ENCODE measurements around the gene ACSF3.

Gene ACSF3

DNA sequence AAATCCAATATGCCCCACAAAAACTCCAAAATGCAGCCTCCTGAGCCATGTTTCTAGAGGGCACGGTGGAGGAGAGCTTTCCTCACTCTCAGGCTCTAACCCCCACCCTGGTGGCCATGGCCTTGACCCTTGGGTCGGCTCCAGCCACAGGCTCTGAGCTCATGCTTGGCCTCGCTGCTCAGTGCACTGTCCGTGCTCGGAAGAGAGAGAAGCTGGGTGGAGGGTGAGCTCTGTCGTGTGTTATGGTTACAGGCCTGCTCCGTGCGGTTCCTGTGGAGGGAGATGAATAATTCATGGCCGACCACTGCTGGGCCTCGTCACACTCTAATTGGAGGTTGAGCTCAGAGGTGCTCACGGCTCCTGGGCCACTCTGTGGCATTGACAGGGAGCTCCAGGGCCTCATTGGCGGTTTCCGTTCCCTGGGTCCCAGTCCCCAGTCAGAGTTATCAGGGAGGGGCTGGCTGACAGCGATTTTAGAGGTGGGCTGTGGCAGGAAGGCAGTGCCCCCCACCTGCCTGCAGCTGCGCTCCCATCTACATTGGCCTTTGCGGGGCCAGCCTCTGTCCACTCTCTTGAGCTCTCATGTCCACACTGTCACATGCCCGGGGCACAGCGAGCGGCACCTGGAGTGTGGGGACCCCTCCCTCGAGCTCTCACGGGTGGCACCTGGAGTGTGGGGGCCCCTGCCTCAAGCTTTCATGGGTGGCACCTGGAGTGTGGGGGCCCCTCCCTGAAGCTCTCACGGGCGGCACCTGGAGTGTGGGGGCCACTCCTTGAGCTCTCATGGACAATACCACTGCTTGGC, 24.9 kb downstream of the ACSF3 start:
- in situ Hi-C loops (cut with MboI; ENCODE audit: low sequenced_read_pairs), result no loop called here
- no peaks in the 10 kb centered on the region for H3K9me3 ChIP-seq
- no peaks in the 10 kb centered on the region for H3K4me1 ChIP-seq
- H3K4me3 ChIP-seq, result no peak overlapping the region
- peaks cover 7% of the 10 kb centered on the region for H3K36me3 ChIP-seq (replicated peaks)
- DNase-seq (ENCODE audit: low spot score in 2 of 2), result no peak
- H3K27me3 ChIP-seq (ENCODE audit: low read depth), result no peaks in the 10 kb centered on the region

DNA sequence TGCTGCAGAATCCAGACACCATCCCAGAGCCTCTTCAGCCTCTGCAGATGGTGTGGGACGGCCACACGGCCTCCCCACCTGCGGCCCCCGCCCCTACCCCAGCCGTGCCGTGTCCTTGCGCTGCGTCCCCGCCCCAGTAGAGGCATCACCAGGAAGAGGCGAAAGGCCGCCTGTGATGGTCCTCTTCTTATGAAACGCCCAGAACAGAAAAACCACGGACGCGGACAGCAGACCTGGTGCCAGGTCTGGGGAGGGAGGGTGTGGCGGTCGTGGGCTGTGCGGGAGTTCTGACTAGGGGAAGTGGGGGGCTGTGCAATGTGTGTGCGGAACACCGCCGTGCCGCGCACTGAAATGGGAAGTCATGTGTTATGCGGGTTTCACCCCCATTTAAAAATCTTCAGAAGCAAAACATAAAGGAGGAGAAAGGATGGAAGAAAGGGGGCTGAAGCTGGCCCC, 25.5 kb downstream of the ACSF3 start:
- Histone ChIP-seq H3K27me3 (ENCODE audit: low read depth) (no peaks in the 10 kb centered on the region), H3K4me1 (no peaks in the 10 kb centered on the region), H3K4me3 (no peak overlapping the region), H3K9me3 (no peaks in the 10 kb centered on the region), H3K36me3 (replicated peaks) (peaks cover 7% of the 10 kb centered on the region)
- in situ Hi-C loops (cut with MboI; ENCODE audit: low sequenced_read_pairs), result no loop called here
- DNase-seq (ENCODE audit: low spot score in 2 of 2), result no peak

DNA sequence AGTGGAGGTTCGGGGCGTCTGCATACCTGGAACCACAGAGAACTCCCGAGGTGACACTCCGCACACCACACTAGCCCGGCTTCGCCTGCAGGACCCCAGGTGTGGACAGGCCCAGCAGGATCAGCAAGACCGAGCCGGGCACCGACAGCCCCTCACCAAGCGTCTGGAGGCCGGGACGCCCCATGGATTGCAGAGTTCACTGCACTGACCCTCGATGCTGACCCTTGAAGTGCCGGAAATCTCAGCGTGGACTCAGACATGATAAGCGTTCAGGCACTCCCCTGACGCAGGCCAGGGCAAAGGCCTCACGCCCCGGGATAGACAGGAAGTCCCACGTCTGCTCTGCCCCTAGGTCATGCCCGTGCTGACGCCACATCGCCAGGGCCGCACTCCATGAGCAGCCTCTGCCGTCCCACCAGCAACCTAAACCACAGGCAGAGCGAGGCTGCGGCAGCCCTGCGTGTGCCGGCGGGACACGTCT, 26.0 kb downstream of the ACSF3 start:
- Histone ChIP-seq H3K4me3 (no peak overlapping the region), H3K9me3 (no peaks in the 10 kb centered on the region), H3K4me1 (no peaks in the 10 kb centered on the region), H3K27me3 (ENCODE audit: low read depth) (no peaks in the 10 kb centered on the region), H3K36me3 (replicated peaks) (peaks cover 2% of the 10 kb centered on the region)
- no peak for DNase-seq (ENCODE audit: low spot score in 2 of 2)
- in situ Hi-C loops (cut with MboI; ENCODE audit: low sequenced_read_pairs), result no loop called here

DNA sequence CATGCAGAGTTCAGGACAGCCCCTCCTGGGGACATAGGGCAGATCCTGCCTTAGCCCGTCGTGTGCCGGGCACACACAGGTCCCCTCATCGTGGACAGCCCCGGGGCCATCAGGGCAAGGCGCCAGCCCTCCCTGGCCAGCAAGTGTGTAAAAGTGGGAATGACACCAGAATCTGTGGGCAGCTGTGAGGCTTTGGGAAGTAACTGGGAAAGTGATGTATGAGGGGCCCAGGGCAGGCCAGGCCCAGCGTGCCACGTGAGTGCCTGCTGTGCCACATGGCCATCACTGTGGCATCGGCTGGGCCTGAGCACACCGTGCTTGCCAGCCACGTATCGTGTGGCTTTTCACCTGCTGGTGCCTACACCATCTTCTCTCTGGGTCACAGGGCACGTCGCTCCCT, 26.6 kb downstream of the ACSF3 start:
- Histone ChIP-seq H3K4me3 (no peak overlapping the region), H3K9me3 (no peaks in the 10 kb centered on the region), H3K36me3 (replicated peaks) (no peaks in the 10 kb centered on the region; the same call in none of the 2 replicates), H3K27me3 (ENCODE audit: low read depth) (no peaks in the 10 kb centered on the region), H3K4me1 (no peaks in the 10 kb centered on the region)
- in situ Hi-C loops (cut with MboI; ENCODE audit: low sequenced_read_pairs), result no loop called here
- DNase-seq (ENCODE audit: low spot score in 2 of 2), result no peak

DNA sequence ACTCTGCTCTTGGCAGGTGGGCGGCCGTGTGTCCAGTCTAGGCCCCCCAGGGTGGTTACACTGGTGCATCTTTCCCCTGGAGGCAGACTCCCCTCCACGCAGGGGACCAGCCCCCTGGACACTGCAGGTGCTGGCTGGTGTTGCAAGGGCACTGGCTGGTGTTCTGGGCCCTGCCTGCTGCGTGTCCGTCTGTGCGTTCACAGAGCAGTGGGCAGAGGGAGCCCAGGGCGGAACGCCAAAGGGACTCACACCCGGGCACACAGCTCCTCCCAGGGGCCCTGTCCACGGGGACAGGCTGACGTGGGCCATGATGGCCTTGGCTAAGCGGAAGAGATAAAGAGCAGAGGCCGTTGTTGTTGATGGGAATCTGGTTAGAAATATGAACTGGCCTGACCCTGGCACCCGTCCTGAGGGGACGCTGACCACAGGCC, 27.3 kb downstream of the ACSF3 start:
- in situ Hi-C loops (cut with MboI; ENCODE audit: low sequenced_read_pairs), result no loop called here
- no peaks in the 10 kb centered on the region for H3K27me3 ChIP-seq (ENCODE audit: low read depth)
- H3K4me3 ChIP-seq, result no peak overlapping the region
- H3K36me3 ChIP-seq (replicated peaks), result no peaks in the 10 kb centered on the region; the same call in none of the 2 replicates
- DNase-seq (ENCODE audit: low spot score in 2 of 2), result no peak
- no peaks in the 10 kb centered on the region for H3K4me1 ChIP-seq
- no peaks in the 10 kb centered on the region for H3K9me3 ChIP-seq

DNA sequence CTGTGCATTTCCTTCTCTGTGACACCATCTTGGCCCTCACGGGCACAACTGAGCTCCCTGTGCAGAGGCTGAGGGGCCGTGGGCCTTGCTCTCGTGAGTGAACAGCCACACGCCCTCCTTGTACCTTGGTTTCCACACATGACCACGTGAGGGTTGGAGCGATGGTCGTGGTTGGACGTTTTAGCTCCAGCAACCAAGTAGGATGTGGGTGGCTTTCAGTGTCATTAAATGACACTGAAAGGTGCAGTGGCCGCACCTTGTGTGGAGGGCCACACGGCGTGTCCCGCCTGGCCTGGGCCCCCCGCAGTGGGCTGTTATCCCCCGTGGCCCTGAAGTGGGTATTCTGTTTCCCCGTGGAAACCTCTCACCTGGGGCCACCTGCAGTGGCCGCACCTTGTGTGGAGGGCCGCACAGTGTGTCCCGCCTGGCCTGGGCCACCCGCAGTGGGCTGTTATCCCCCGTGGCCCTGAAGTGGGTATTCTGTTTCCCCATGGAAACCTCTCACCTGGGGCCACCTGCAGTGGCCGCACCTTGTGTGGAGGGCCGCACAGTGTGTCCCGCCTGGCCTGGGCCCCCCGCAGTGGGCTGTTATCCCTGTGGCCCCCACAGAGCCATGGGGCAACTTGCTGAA, 28.2 kb downstream of the ACSF3 start:
- Histone ChIP-seq H3K4me3 (no peak overlapping the region), H3K27me3 (ENCODE audit: low read depth) (no peaks in the 10 kb centered on the region), H3K4me1 (no peaks in the 10 kb centered on the region), H3K9me3 (no peaks in the 10 kb centered on the region), H3K36me3 (replicated peaks) (peaks cover 4% of the 10 kb centered on the region)
- in situ Hi-C loops (cut with MboI; ENCODE audit: low sequenced_read_pairs), result no loop called here
- no peak for DNase-seq (ENCODE audit: low spot score in 2 of 2)

DNA sequence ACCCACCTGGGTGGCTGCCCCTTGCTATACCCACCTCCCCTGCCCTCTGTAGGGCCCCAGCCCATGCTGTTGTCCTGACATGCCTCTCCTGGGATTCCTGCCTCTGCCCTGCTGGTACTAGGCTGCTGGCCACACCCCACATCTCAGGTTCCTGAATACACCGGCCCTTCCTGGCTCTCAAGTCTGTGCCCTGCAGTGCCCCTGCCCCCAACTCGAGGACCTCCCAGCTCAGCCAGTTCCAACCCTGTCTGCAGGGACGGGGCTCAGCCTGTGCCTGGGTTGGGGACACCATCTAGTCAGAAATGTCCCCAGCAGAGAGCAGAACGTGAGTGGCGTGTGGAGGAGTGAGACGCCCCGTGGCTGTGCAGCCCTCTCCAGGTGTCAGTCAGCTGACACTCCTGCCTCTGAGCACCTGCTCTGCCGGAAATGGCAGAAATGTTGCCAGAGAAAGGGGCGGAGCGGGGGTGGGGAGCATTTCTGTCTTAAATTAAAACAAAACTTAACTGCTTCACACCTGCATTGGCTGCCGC, 28.7 kb downstream of the ACSF3 start:
- Histone ChIP-seq H3K9me3 (no peaks in the 10 kb centered on the region), H3K4me3 (no peak overlapping the region), H3K36me3 (replicated peaks) (peaks cover 4% of the 10 kb centered on the region), H3K27me3 (ENCODE audit: low read depth) (no peaks in the 10 kb centered on the region), H3K4me1 (no peaks in the 10 kb centered on the region)
- in situ Hi-C loops (cut with MboI; ENCODE audit: low sequenced_read_pairs), result no loop called here
- DNase-seq (ENCODE audit: low spot score in 2 of 2), result no peak

DNA sequence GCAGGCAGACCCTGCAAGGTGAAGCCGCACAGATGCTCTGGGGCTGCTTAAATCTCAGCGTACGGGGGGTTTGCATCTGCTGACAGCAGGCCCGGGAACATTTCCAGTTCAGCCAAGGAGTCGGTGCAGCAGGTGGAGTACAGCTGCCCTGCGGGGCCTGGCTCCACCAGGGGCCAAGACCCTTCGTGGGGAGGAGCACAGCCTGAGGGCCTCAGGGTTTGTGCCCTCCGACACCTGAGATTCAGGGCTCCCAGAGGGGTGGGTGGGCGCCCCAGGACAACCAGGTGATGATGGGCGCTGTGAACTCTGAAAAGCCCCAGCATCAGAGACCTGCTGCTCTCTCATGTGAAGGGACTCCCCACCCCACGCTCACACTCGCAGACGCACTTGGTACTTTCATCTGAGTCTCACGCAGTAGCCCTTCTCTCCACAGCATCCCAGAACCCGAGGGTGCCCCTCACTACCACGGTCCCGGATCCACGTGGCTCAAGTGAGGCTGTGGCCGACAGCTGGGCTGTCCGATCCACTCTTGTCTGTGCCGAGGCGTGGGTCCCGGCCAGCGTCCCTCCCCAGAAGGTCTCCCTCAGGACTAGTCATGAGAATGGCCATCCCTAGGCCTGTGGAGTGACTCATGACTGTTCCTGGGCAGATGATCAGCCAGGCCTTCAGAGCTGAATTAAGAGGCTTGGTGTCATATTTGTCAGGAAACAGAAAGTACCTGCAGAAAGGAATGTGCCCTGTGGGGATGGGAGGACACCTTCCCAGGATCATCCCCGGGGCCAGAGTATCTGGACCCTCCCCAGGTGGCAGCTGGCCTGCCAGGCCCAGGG, 29.6 kb downstream of the ACSF3 start:
- DNase-seq (ENCODE audit: low spot score in 2 of 2), result no peak

DNA sequence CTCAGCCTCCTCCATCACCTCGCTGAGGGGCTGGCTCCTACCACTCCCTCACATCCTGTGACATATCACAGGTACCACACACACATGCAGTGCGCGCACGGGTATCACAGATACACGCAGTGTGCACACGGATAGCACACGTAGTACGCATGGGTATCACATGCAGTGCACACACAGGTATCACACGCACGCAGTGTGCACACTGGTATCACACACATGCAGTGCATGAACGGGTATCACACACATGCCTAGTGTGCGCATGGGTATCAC, 30.1 kb downstream of the ACSF3 start:
- DNase-seq (ENCODE audit: low spot score in 2 of 2), result no peak
- Histone ChIP-seq H3K9me3 (no peaks in the 10 kb centered on the region), H3K4me3 (no peak overlapping the region), H3K4me1 (no peaks in the 10 kb centered on the region), H3K36me3 (replicated peaks) (peaks cover 8% of the 10 kb centered on the region), H3K27me3 (ENCODE audit: low read depth) (no peaks in the 10 kb centered on the region)
- in situ Hi-C loops (cut with MboI; ENCODE audit: low sequenced_read_pairs), result no loop called here

More for the DNA sequence above, 29.6 kb downstream of the ACSF3 start:
- Histone ChIP-seq H3K4me1 (no peaks in the 10 kb centered on the region), H3K9me3 (no peaks in the 10 kb centered on the region), H3K4me3 (no peak overlapping the region), H3K36me3 (replicated peaks) (peaks cover 8% of the 10 kb centered on the region), H3K27me3 (ENCODE audit: low read depth) (no peaks in the 10 kb centered on the region)
- in situ Hi-C loops (cut with MboI; ENCODE audit: low sequenced_read_pairs), result no loop called here

DNA sequence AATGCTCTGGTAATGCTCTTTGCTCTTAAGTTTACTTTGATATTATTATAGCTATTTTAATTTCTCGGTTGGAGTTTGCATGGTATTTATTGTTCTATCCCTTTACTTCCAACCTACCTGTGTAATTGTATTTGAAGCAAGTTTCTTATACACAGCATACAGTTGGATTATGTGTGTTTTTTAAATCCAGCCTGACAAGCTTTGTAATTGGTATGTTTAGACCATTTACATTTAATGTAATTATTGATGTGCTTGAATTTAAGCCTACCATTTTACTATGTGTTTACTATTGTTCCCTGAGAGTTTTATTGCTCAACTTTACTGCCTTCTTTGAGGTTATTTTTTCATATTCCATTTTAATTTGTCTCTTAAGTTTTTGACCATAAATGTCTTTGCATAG, 35.7 kb downstream of the ACSF3 start:
- peaks cover 17% of the 10 kb centered on the region for H3K36me3 ChIP-seq (replicated peaks)
- H3K27me3 ChIP-seq (ENCODE audit: low read depth), result no peaks in the 10 kb centered on the region
- no peaks in the 10 kb centered on the region for H3K4me1 ChIP-seq
- in situ Hi-C loops (cut with MboI; ENCODE audit: low sequenced_read_pairs), result no loop called here
- DNase-seq (ENCODE audit: low spot score in 2 of 2), result no peak
- H3K4me3 ChIP-seq, result no peak overlapping the region
- 0 out of 2 replicates have a peak, but pooled peaks cover 3% of the 10 kb centered on the region for H3K9me3 ChIP-seq

DNA sequence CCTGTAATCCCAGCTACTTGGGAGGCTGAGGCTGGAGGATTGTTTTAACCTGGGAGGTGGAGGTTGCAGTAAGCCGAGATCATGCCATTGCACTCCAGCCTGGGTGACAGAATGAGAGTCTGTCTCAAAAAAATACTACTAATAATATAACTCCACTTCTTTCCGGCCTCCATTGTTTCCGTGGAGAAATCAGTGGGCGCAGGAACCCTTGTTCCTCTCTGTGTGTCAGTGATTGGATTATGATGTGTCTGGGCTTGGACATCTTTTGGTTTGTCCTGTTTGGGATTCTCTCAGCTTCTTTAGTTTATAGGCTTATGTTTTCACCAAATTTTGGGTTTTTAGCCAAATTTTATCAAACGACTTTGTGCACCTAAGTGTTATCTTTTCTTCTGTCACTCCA, 36.8 kb downstream of the ACSF3 start:
- no peak overlapping the region for H3K4me3 ChIP-seq
- no peak for DNase-seq (ENCODE audit: low spot score in 2 of 2)
- H3K9me3 ChIP-seq, result 0 out of 2 replicates have a peak, but pooled peaks cover 3% of the 10 kb centered on the region
- H3K36me3 ChIP-seq (replicated peaks), result peaks cover 17% of the 10 kb centered on the region
- H3K4me1 ChIP-seq, result no peaks in the 10 kb centered on the region
- H3K27me3 ChIP-seq (ENCODE audit: low read depth), result no peaks in the 10 kb centered on the region
- in situ Hi-C loops (cut with MboI; ENCODE audit: low sequenced_read_pairs), result no loop called here

DNA sequence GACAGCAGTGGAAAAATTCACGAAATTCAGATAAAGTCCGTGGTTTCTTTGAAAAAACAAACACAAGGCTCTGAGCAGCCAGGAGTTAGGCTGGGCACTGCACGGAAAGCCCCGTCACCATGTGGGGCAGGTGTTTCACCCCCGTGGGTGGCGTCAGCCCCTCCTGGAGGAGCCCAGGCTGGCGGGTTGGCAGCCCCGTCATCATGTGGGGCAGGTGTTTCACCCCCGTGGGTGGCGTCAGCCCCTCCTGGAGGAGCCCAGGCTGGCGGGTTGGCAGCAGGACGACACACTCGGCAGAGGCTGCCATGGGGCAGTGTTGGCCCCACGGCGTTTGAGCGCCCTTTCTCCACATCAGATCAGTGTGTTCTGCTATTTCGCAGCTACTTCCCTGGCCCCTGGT, 38.1 kb downstream of the ACSF3 start:
- Histone ChIP-seq H3K36me3 (replicated peaks) (peaks cover 13% of the 10 kb centered on the region), H3K9me3 (0 out of 2 replicates have a peak, but pooled peaks cover 3% of the 10 kb centered on the region), H3K4me1 (no peaks in the 10 kb centered on the region), H3K27me3 (ENCODE audit: low read depth) (no peaks in the 10 kb centered on the region), H3K4me3 (no peak overlapping the region)
- in situ Hi-C loops (cut with MboI; ENCODE audit: low sequenced_read_pairs), result no loop called here
- DNase-seq (ENCODE audit: low spot score in 2 of 2), result no peak

DNA sequence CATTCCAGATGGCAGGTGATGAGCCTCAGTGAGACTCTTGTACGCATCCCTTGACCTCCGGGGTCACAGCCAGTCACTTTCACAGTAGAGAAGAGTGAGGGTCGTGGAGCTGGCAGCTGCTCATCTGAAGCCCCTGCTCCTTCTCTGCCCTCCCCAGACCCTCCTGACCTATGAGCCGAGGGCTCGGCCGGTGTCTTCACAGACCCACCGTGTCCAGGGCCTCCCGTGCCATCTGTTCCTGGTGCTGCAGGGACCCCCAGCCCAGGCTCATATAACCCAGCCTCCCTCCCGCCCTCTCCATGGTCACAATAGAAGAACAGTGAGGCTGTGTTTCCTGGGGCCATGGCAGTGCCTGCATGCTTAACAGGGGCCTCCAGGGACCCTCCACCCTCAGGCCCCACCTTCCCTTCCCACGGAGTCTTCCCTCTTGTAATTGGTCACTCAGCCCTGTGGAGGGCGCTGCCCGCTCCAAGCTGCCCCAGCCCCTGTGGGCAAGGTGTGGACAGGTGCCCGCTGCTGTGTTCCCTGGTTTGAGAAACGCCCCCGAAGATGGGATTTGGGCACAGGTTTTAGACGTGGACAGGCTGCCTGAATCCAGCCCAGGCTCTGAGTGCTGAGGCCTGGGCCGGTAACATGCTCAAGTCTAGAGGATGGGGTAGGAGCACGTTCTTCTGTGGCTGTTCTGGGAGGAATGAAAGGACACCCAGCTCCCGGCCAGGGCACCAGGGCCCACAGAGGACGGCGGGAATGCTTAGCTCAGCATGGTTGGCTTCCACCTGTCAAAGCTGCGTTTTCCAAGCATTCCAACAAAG, 38.7 kb downstream of the ACSF3 start:
- Histone ChIP-seq H3K27me3 (ENCODE audit: low read depth) (no peaks in the 10 kb centered on the region), H3K4me3 (no peak overlapping the region), H3K9me3 (0 out of 2 replicates have a peak, but pooled peaks cover 3% of the 10 kb centered on the region), H3K36me3 (replicated peaks) (peaks cover 13% of the 10 kb centered on the region), H3K4me1 (no peaks in the 10 kb centered on the region)
- in situ Hi-C loops (cut with MboI; ENCODE audit: low sequenced_read_pairs), result no loop called here
- DNase-seq (ENCODE audit: low spot score in 2 of 2), result no peak
